ENCODE results near the gene ZNF710.

GRCh38 chr15:90062023-90062442 lies 60.9 kb downstream of the ZNF710 start:
- TF ChIP-seq POLR2A (IDR thresholded peaks at IDR 0.05; ENCODE audit: low read length) (no peak), GATA1 (IDR thresholded peaks at IDR 0.05; ENCODE audit: low read depth, low read length) (no peak)

All from erythroblast (primary cell).